Caco-2 (cell line): Measurements from ENCODE around the gene CDKL5. TPM values are rescaled to one million over a fixed set of nuclear protein-coding genes. Genes with fewer than 3 reads are reported as not detected.

Source experiments
- Bru-seq: library from RNA; stranded (reverse); fragments of 400-500 nt; gene quantifications from one replicate; lab custom pipeline; 2021; lab: Mats Ljungman, UMichigan
- BruChase-seq, 2 experiments: library from RNA; stranded (reverse); fragments of 400-500 nt; gene quantifications; one replicate each; lab custom pipeline; 2021; lab: Mats Ljungman, UMichigan
- BruUV-seq: library from RNA; stranded (reverse); fragments of 400-500 nt; replicated peaks from 2 replicates; lab custom pipeline; 2021; lab: Mats Ljungman, UMichigan
- CTCF ChIA-PET: fragments of 300-600 bp; sonication (Branson Sonifier 250); formaldehyde crosslinking; loops from one replicate; lab custom pipeline; 2022; ENCODE audit warnings: antibody characterized with exemption; lab: Charles Lee
- POLR2A ChIA-PET: fragments of 300-600 bp; sonication (Branson Sonifier 250); formaldehyde crosslinking; loops from one replicate; lab custom pipeline; 2022; ENCODE audit warnings: antibody characterized with exemption; lab: Charles Lee
- DNase-seq, 2 experiments: peaks; one replicate each; pipeline versions ENCODE4 v3.0.0 to v3.0.0-alpha.2; 2020 to 2022
- H3K27me3 ChIP-seq: replicated peaks from 2 replicates; pipeline ENCODE4 v1.6.0; 2011; ENCODE audit warnings: low read length; ENCODE audit not compliant: control insufficient read depth, insufficient read depth
- H3K36me3 ChIP-seq: 2 replicates; pipeline ENCODE4 v1.5.1; 2011; ENCODE audit warnings: low read length; ENCODE audit not compliant: control insufficient read depth, insufficient read depth
- H3K4me1 ChIP-seq: fragments of 250-450 bp; sonication (Bioruptor Pico); 2 replicates; pipeline ENCODE4 v1.5.1; 2020; ENCODE audit warnings: mild to moderate bottlenecking
- H3K4me3 ChIP-seq: 2 replicates; pipeline ENCODE4 v1.5.1; 2011; ENCODE audit warnings: low read depth, mild to moderate bottlenecking, control low read depth, low read length
- H3K9me3 ChIP-seq: fragments of 250-450 bp; sonication (Bioruptor Pico); 2 replicates; pipeline ENCODE4 v1.5.1; 2020; ENCODE audit warnings: mild to moderate bottlenecking, moderate library complexity
- H3K27ac Mint-ChIP-seq: one replicate; pipeline ENCODE4 v1.8.0; 2022; ENCODE audit warnings: mixed read lengths; ENCODE audit not compliant: unreplicated experiment
- H3K27me3 Mint-ChIP-seq: one replicate; pipeline ENCODE4 v1.8.0; 2022; ENCODE audit warnings: mixed read lengths; ENCODE audit not compliant: insufficient read depth, unreplicated experiment
- H3K36me3 Mint-ChIP-seq: one replicate; pipeline ENCODE4 v1.8.0; 2022; ENCODE audit warnings: mild to moderate bottlenecking, mixed read lengths; ENCODE audit not compliant: insufficient read depth, unreplicated experiment
- H3K4me1 Mint-ChIP-seq: one replicate; pipeline ENCODE4 v1.8.0; 2022; ENCODE audit warnings: low read depth, mixed read lengths; ENCODE audit not compliant: unreplicated experiment
- H3K4me3 Mint-ChIP-seq: one replicate; pipeline ENCODE4 v1.8.0; 2022; ENCODE audit warnings: mild to moderate bottlenecking, moderate library complexity, mixed read lengths; ENCODE audit not compliant: unreplicated experiment
- H3K9me3 Mint-ChIP-seq: one replicate; pipeline ENCODE4 v1.8.0; 2022; ENCODE audit warnings: mixed read lengths; ENCODE audit not compliant: unreplicated experiment
- intact Hi-C: fragments of 100-400 bp; cut with micrococcal nuclease; formaldehyde crosslinking; loops from one replicate; pipeline ENCODE4 v1.10.0; 2022; ENCODE audit not compliant: unreplicated experiment
- long read RNA-seq: library from polyadenylated mRNA; stranded (forward); transcript quantifications from one replicate; pipeline ENCODE4 v2.0.0, GENCODE V29; 2022
- total RNA-seq: library from RNA; stranded (reverse); gene quantifications from 2 replicates; pipeline ENCODE4 v1.2.3, GENCODE V29; 2022
- TF ChIP-seq, protein P1 (sequence below), 2 experiments: fragments of 200-600 bp in 1 of 2; IDR thresholded peaks; 1 replicate in 1 of 2; 2 replicates in 1 of 2; pipeline versions ENCODE4 v1.5.1 to v1.8.0; 2011 to 2022; ENCODE audit warnings: antibody characterized with exemption in 1 of 2, control low read depth in 1 of 2, inconsistent platforms in 1 of 2, low read depth in 1 of 2, low read length in 1 of 2, mild to moderate bottlenecking in 1 of 2, moderate library complexity in 1 of 2; ENCODE audit not compliant: insufficient read depth in 1 of 2, severe bottlenecking in 1 of 2, unreplicated experiment in 1 of 2

The CDKL5 gene
- 23.7 and 27.2 TPM in 2 replicates for total RNA-seq
- Bru-seq, nascent RNA = percentile 82 among the genes with signal in this experiment
- percentile 80 among the genes with signal in this experiment for BruChase-seq, experiment 1, labeled RNA remaining after a 2-hour chase
- percentile 70 among the genes with signal in this experiment for BruChase-seq, experiment 2, labeled RNA remaining after a 6-hour chase
- long read RNA-seq, partial matches to known transcripts = 0 of 8 reads
- long read RNA-seq, other reads (novel, unspliced or antisense) = 8 of 8 reads

DNA sequence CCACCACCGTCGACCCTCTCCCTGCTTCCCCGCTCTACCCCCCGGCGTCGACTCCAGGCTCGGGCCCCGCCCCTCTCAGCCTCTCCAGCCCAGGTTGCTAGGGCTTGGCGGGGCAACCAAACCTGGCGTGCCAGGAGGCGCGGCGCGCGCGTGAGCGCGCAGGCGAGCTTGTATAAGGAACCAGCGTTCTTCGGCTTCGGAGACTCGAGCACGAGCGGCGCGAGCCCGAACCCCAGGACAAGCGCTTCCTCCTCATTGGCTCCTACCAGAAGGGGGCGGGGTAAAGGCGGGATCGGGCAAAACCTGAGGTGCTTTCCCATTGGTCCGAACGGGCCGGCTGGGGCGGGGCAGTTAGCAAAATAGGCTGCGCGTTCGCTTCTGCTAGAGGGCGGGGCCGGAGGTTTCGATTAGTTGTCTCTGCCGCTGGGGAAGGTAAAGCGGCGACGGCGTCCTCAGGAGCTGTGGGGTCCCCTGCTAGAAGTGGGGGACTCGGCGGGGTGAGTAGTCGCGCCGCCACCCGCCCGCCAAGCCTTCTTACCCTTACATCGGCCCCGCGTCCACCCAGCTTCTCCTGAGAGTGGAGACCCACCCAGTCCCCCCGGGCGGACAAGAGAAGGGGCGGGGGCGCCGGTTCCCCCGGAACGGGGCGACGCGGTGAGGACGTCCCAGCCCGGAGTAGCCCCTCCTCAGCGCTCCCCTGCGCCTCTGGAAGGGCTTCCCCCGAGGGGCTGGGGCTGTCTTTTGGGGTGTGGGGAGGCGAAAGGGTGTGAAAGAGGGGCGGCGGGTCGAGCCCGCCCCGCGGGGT is at the start of gene CDKL5:
Gene CDKL5, plus strand, starts transcription at position 410 of the 805 bp plus-strand sequence. CDS start 81,489 bp downstream, outside the sequence.
- Mint-ChIP-seq H3K27ac (peak within 1 kb of the TSS; percentile 64), H3K9me3 (no peaks in the 10 kb centered on the region), H3K4me1 (no peaks in the 10 kb centered on the region), H3K36me3 (peaks cover 4% of the 10 kb centered on the region), H3K27me3 (no peaks in the 10 kb centered on the region), H3K4me3 (peak within 1 kb of the TSS; percentile 92)
- no TSS peak for BruUV-seq
- no peaks in the 10 kb centered on the region for H3K4me1 ChIP-seq
- CTCF ChIA-PET = interaction anchor here (0.6 to 1.0 kb wide), 4 partner anchors 45 to 476 kb away, joined by 3 to 7 read pairs (median 3); no protein-coding TSS in a partner anchor
- intact Hi-C loops = loop anchor here (5.0 kb wide), 1 partner anchor 197 kb away; no protein-coding TSS in a partner anchor
- POLR2A ChIA-PET = interaction anchor here (0.6 to 1.3 kb wide), 6 partner anchors 15 to 912 kb away, joined by 3 to 6 read pairs (median 4); no protein-coding TSS in a partner anchor
- TF ChIP-seq, protein P1, sequence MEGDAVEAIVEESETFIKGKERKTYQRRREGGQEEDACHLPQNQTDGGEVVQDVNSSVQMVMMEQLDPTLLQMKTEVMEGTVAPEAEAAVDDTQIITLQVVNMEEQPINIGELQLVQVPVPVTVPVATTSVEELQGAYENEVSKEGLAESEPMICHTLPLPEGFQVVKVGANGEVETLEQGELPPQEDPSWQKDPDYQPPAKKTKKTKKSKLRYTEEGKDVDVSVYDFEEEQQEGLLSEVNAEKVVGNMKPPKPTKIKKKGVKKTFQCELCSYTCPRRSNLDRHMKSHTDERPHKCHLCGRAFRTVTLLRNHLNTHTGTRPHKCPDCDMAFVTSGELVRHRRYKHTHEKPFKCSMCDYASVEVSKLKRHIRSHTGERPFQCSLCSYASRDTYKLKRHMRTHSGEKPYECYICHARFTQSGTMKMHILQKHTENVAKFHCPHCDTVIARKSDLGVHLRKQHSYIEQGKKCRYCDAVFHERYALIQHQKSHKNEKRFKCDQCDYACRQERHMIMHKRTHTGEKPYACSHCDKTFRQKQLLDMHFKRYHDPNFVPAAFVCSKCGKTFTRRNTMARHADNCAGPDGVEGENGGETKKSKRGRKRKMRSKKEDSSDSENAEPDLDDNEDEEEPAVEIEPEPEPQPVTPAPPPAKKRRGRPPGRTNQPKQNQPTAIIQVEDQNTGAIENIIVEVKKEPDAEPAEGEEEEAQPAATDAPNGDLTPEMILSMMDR (IDR thresholded peaks at IDR 0.05; ENCODE audit: insufficient read depth in 1 of 2, low read depth in 1 of 2, low read length in 1 of 2, severe bottlenecking in 1 of 2, unreplicated experiment in 1 of 2) = no peak
- no peaks in the 10 kb centered on the region for H3K9me3 ChIP-seq
- H3K36me3 ChIP-seq = no peaks in the 10 kb centered on the region
- H3K27me3 ChIP-seq = no peaks in the 10 kb centered on the region
- peak within 1 kb of the TSS; percentile 71 for H3K4me3 ChIP-seq
- DNase-seq = peak; percentile 96 to 97

DNA sequence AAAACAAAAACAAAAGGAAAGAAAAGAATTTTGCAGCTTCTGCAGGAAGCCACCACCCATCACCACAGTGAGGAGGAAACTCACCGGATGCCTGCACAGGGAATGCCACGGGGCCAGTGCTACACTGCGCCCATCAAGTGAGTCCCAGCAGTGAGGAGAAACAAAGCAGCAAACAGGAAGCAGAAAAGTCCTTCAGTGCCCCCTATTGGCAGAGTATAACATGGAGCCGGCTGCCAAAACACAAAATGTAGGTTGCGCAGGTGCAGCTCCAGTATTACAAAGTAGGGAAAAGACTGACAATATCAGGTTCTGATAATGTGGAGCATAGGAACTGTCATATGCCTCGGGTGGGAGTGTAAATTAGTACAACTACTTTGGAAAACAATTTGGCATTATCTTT is 47.6 kb upstream of the CDKL5 start:
- Mint-ChIP-seq H3K36me3 (no peaks in the 10 kb centered on the region), H3K4me1 (no peaks in the 10 kb centered on the region), H3K27ac (no peak overlapping the region), H3K27me3 (no peaks in the 10 kb centered on the region), H3K4me3 (no peak overlapping the region), H3K9me3 (no peaks in the 10 kb centered on the region)
- peak in 1 of 2 experiments; percentile 35 for DNase-seq
- H3K9me3 ChIP-seq = no peaks in the 10 kb centered on the region
- CTCF ChIA-PET = interaction anchor here (0.7 to 1.3 kb wide), 2 partner anchors 11 to 207 kb away, joined by 3 to 5 read pairs; no protein-coding TSS in a partner anchor
- H3K4me3 ChIP-seq = no peak overlapping the region
- no TSS peak for BruUV-seq
- TF ChIP-seq, protein P1 (IDR thresholded peaks at IDR 0.05; ENCODE audit: insufficient read depth in 1 of 2, low read depth in 1 of 2, low read length in 1 of 2, severe bottlenecking in 1 of 2, unreplicated experiment in 1 of 2) = peak; percentile 37 to 44
- no peaks in the 10 kb centered on the region for H3K4me1 ChIP-seq
- H3K36me3 ChIP-seq = no peaks in the 10 kb centered on the region
- POLR2A ChIA-PET = no interaction called here
- intact Hi-C loops = loop anchor here (5.0 kb wide), 1 partner anchor 565 kb away; no protein-coding TSS in a partner anchor
- H3K27me3 ChIP-seq = no peaks in the 10 kb centered on the region

DNA sequence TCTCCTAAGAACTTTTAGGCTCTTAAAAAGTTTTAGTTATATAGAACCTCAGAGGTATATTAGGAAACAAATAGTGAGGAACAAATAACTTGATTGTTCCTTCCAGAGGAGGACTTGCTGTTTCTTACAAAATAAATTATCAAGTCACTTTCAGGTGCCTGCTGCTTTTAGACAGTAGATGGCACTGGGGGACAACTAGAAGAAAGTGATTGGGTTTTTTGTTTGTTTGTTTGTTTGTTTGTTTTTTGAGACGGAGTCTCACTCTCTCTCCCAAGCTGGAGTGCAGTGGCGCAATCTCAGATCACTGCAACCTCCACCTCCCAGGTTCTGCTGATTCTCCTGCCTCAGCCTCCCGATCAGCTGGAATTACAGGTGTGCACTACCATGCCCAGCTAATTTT is 35.4 kb upstream of the CDKL5 start:
- BruUV-seq = no TSS peak
- no peaks in the 10 kb centered on the region for H3K27me3 ChIP-seq
- intact Hi-C loops = loop anchor here (5.0 to 10.0 kb wide), 3 partner anchors 255 to 625 kb away; no protein-coding TSS in a partner anchor
- no peaks in the 10 kb centered on the region for H3K4me1 ChIP-seq
- ChIA-PET CTCF (interaction anchor here (0.7 to 1.3 kb wide), 2 partner anchors 12 to 506 kb away, joined by 3 read pairs; no protein-coding TSS in a partner anchor), POLR2A (no interaction called here)
- no peak overlapping the region for H3K4me3 Mint-ChIP-seq
- no peak overlapping the region for H3K4me3 ChIP-seq
- no peaks in the 10 kb centered on the region for H3K36me3 ChIP-seq
- H3K27ac Mint-ChIP-seq = no peak overlapping the region
- no peaks in the 10 kb centered on the region for H3K9me3 ChIP-seq
- DNase-seq = no peak
- TF ChIP-seq, protein P1 (IDR thresholded peaks at IDR 0.05; ENCODE audit: insufficient read depth in 1 of 2, low read depth in 1 of 2, low read length in 1 of 2, severe bottlenecking in 1 of 2, unreplicated experiment in 1 of 2) = peak in 1 of 2 experiments; percentile 11
- H3K9me3 Mint-ChIP-seq = no peaks in the 10 kb centered on the region
- no peaks in the 10 kb centered on the region for H3K4me1 Mint-ChIP-seq
- H3K36me3 Mint-ChIP-seq = no peaks in the 10 kb centered on the region
- H3K27me3 Mint-ChIP-seq = no peaks in the 10 kb centered on the region
